NB4 (cell line): ENCODE data around the gene ANTXR1.

Source experiments
- POLR2A ChIP-seq: IDR thresholded peaks from 2 replicates; pipeline ENCODE4 v1.6.1; 2011; ENCODE audit warnings: mild to moderate bottlenecking; ENCODE audit not compliant: insufficient read length; ENCODE audit errors: extremely low read depth
- TF ChIP-seq, protein P1 (sequence below): IDR thresholded peaks from one replicate; pipeline ENCODE4 v1.5.1; 2012; ENCODE audit warnings: low read depth, low read length

DNA sequence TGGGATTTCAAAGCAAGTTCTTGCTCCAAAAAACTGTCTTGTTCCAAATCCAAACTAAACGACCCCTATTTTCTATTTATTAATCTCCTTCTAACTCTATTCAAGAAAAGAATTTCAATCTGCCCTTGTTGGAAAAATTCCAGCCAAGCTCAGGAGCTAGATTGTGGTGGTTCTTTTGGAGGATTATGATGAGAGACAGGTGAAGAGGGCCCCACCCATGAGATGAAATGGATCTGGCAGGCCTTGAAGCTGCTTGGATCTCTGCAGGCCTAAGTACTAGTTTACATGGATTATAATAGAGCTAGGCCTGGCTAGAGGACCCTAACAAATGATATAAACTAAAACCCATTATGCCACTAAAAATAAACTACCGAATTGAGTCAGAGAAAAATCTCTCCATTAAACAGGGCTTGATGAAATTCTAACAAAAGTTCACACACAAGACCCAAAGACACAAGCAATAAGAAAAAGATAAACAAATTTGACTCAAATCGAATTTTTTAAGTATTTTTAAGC is 272.5 kb downstream of the ANTXR1 start:
- TF ChIP-seq, protein P1, sequence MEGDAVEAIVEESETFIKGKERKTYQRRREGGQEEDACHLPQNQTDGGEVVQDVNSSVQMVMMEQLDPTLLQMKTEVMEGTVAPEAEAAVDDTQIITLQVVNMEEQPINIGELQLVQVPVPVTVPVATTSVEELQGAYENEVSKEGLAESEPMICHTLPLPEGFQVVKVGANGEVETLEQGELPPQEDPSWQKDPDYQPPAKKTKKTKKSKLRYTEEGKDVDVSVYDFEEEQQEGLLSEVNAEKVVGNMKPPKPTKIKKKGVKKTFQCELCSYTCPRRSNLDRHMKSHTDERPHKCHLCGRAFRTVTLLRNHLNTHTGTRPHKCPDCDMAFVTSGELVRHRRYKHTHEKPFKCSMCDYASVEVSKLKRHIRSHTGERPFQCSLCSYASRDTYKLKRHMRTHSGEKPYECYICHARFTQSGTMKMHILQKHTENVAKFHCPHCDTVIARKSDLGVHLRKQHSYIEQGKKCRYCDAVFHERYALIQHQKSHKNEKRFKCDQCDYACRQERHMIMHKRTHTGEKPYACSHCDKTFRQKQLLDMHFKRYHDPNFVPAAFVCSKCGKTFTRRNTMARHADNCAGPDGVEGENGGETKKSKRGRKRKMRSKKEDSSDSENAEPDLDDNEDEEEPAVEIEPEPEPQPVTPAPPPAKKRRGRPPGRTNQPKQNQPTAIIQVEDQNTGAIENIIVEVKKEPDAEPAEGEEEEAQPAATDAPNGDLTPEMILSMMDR, result no peak
- TF ChIP-seq POLR2A, result no peak
